Gastrocnemius medialis (tissue), 4 donors: Measurements from ENCODE around the gene KIF1B.

Source experiments
- CTCF ChIP-seq, 5 experiments: fragments of 450-650 bp in 3 of 5; fragments of 200-600 bp in 2 of 5; sonication (generic) in 2 of 5; IDR thresholded peaks in 4 of 5; conservative IDR thresholded peaks in 1 of 5; 1 replicate in 4 of 5; 2 replicates in 1 of 5; pipeline ENCODE4 v1.5.1; 2016 to 2019; ENCODE audit warnings: antibody characterized with exemption in 5 of 5, mild to moderate bottlenecking in 3 of 5, moderate library complexity in 3 of 5
- POLR2A ChIP-seq, 2 donors: fragments of 450-650 bp; IDR thresholded peaks; one replicate each; pipeline ENCODE4 v1.6.1; 2017; ENCODE audit warnings: antibody characterized with exemption in 2 of 2, mild to moderate bottlenecking in 2 of 2, moderate library complexity in 2 of 2

GRCh38 chr1:10415211-10415930 lies 205.0 kb downstream of the KIF1B start:
- TF ChIP-seq POLR2A (IDR thresholded peaks at IDR 0.05) (no peak), CTCF (IDR thresholded peaks at IDR 0.05 in 4 of 5, conservative IDR thresholded peaks at IDR 0.05 in 1 of 5) (no peak)
